HEK293 (cell line): ENCODE data around the gene RAB44.

Source experiments
- CTCF ChIA-PET: fragments of 350-600 bp; formaldehyde crosslinking; extraction: SDS; loops from one replicate; lab custom pipeline; 2021; ENCODE audit warnings: antibody characterized with exemption; lab: Yijun Ruan, JAX
- POLR2A ChIA-PET: fragments of 300-600 bp; formaldehyde crosslinking; extraction: SDS; loops from one replicate; lab custom pipeline; 2020; ENCODE audit warnings: antibody characterized with exemption, inconsistent platforms; lab: Yijun Ruan, JAX
- H3K27ac ChIP-seq: fragments of 200-500 bp; sonication (Bioruptor generic); 2 replicates; pipeline ENCODE4 v1.5.1; 2014; ENCODE audit warnings: low read depth, low read length, control low read depth, inconsistent platforms; ENCODE audit errors: extremely low read depth
- H3K36me3 ChIP-seq, 2 experiments: fragments of 200-500 bp in 1 of 2; sonication (Bioruptor generic) in 1 of 2; 1 replicate in 1 of 2; 2 replicates in 1 of 2; pipeline ENCODE4 v1.5.1; 2014 to 2017; ENCODE audit warnings: inconsistent platforms in 2 of 2, low read length in 2 of 2; ENCODE audit not compliant: control insufficient read depth in 2 of 2, insufficient read depth in 1 of 2
- H3K4me1 ChIP-seq: fragments of 200-500 bp; sonication (Bioruptor generic); 2 replicates; pipeline ENCODE4 v1.5.1; 2014; ENCODE audit warnings: mild to moderate bottlenecking, low read length, inconsistent platforms; ENCODE audit not compliant: control insufficient read depth, insufficient read depth
- H3K4me3 ChIP-seq: 2 replicates; pipeline ENCODE4 v1.5.1; 2011; ENCODE audit warnings: low read depth, mild to moderate bottlenecking, control low read depth, low read length, moderate library complexity
- H3K9me3 ChIP-seq: fragments of 200-500 bp; sonication (Bioruptor generic); 2 replicates; pipeline ENCODE4 v1.5.1; 2014; ENCODE audit warnings: low read depth, low read length, inconsistent platforms; ENCODE audit not compliant: control insufficient read depth, insufficient read depth
- BCL11B ChIP-seq: fragments of 450-650 bp; formaldehyde crosslinking; IDR thresholded peaks from 2 replicates; pipeline ENCODE4 v1.5.1; 2016; ENCODE audit warnings: low read depth, missing biosample characterization, missing genetic modification characterization
- GLIS1 ChIP-seq: fragments of 450-650 bp; formaldehyde crosslinking; IDR thresholded peaks from 2 replicates; pipeline ENCODE4 v1.5.1; 2016; ENCODE audit warnings: missing biosample characterization, missing genetic modification characterization
- GLIS2 ChIP-seq: fragments of 450-650 bp; formaldehyde crosslinking; IDR thresholded peaks from 2 replicates; pipeline ENCODE4 v1.5.1; 2016; ENCODE audit warnings: missing biosample characterization, missing genetic modification characterization
- PRDM10 ChIP-seq: fragments of 450-650 bp; formaldehyde crosslinking; IDR thresholded peaks from 2 replicates; pipeline ENCODE4 v1.5.1; 2016; ENCODE audit warnings: missing biosample characterization, missing genetic modification characterization
- SCRT2 ChIP-seq: fragments of 450-650 bp; formaldehyde crosslinking; IDR thresholded peaks from 2 replicates; pipeline ENCODE4 v1.5.1; 2016; ENCODE audit warnings: missing biosample characterization, missing genetic modification characterization
- ZBTB44 ChIP-seq: fragments of 450-650 bp; IDR thresholded peaks from 2 replicates; pipeline ENCODE4 v1.5.1; 2018; ENCODE audit warnings: missing biosample characterization, mild to moderate bottlenecking, missing genetic modification characterization
- ZNF280D ChIP-seq: fragments of 450-650 bp; formaldehyde crosslinking; IDR thresholded peaks from 2 replicates; pipeline ENCODE4 v1.5.1; 2016; ENCODE audit warnings: missing biosample characterization, missing genetic modification characterization
- ZNF530 ChIP-seq: fragments of 450-650 bp; formaldehyde crosslinking; IDR thresholded peaks from 2 replicates; pipeline ENCODE4 v1.5.1; 2016; ENCODE audit warnings: low read depth, missing biosample characterization, missing genetic modification characterization
- ZNF621 ChIP-seq: fragments of 450-650 bp; formaldehyde crosslinking; IDR thresholded peaks from 2 replicates; pipeline ENCODE4 v1.5.1; 2017; ENCODE audit warnings: missing biosample characterization, missing genetic modification characterization
- ZNF639 ChIP-seq: fragments of 450-650 bp; formaldehyde crosslinking; IDR thresholded peaks from 2 replicates; pipeline ENCODE4 v1.5.1; 2016; ENCODE audit warnings: missing biosample characterization, missing genetic modification characterization
- ZNF843 ChIP-seq: fragments of 450-650 bp; formaldehyde crosslinking; IDR thresholded peaks from 2 replicates; pipeline ENCODE4 v1.5.1; 2016; ENCODE audit warnings: missing biosample characterization, missing genetic modification characterization
- ZSCAN30 ChIP-seq: fragments of 450-650 bp; IDR thresholded peaks from 2 replicates; pipeline ENCODE4 v1.5.1; 2018; ENCODE audit warnings: missing biosample characterization, mild to moderate bottlenecking, missing genetic modification characterization, moderate library complexity

The RAB44 gene

GRCh38 chr6:36733300-36733699 is 35.7 kb downstream of the RAB44 start:
- no peaks in the 10 kb centered on the region for H3K9me3 ChIP-seq
- H3K27ac ChIP-seq: no peak overlapping the region
- POLR2A ChIA-PET: no interaction called here
- CTCF ChIA-PET: interaction anchor here (0.7 to 2.7 kb wide), 9 partner anchors 9 to 119 kb away, joined by 3 to 19 read pairs (median 4); no protein-coding TSS in a partner anchor
- H3K4me1 ChIP-seq: no peaks in the 10 kb centered on the region
- no peak overlapping the region for H3K4me3 ChIP-seq
- peak; percentile 60 for TF ChIP-seq SCRT2 (tag by site-specific recombination)
- no peak for TF ChIP-seq GLIS1 (tag by site-specific recombination)
- no peak for TF ChIP-seq ZNF530 (tag by site-specific recombination)
- H3K36me3 ChIP-seq: no peaks in the 10 kb centered on the region

- no peak overlapping the region for H3K4me3 ChIP-seq
- ChIA-PET POLR2A (no interaction called here), CTCF (interaction anchor here (0.6 to 2.7 kb wide), 7 partner anchors 10 to 131 kb away, joined by 5 to 16 read pairs (median 6); no protein-coding TSS in a partner anchor)
- H3K36me3 ChIP-seq: no peaks in the 10 kb centered on the region
- TF ChIP-seq ZNF280D (tag by site-specific recombination) (no peak), ZSCAN30 (tag by site-specific recombination) (no peak), ZBTB44 (no peak), ZNF621 (tag by site-specific recombination) (no peak), ZNF843 (tag by site-specific recombination) (no peak), ZNF639 (tag by site-specific recombination) (no peak), GLIS2 (tag by site-specific recombination) (no peak), BCL11B (tag by site-specific recombination) (no peak), PRDM10 (tag by site-specific recombination) (no peak)
- H3K27ac ChIP-seq: no peak overlapping the region
- no peaks in the 10 kb centered on the region for H3K9me3 ChIP-seq
- no peaks in the 10 kb centered on the region for H3K4me1 ChIP-seq
Observed at GRCh38 chr6:36734486-36735060, 36.9 kb downstream of the RAB44 start.
